ELF-1 (cell line): ENCODE results near the gene AMZ1.
"Not testable (repeated sequence)": the region's sequence is repeated elsewhere in the genome, so short reads cannot be mapped to it uniquely, and the experiment has no call there.

Source experiments
- DNase-seq: peaks from one replicate; pipeline ENCODE4 v3.0.0-alpha.2; 2016; ENCODE audit warnings: low read depth, low spot score

AMZ1 gene

GRCh38 chr7:2691011-2691707 is 3.2 kb downstream of the AMZ1 start:
- DNase-seq, result no peak

- DNase-seq, result not testable (repeated sequence)
These were observed 4.0 kb downstream of the AMZ1 start for GRCh38 chr7:2691932-2692439.

DNA sequence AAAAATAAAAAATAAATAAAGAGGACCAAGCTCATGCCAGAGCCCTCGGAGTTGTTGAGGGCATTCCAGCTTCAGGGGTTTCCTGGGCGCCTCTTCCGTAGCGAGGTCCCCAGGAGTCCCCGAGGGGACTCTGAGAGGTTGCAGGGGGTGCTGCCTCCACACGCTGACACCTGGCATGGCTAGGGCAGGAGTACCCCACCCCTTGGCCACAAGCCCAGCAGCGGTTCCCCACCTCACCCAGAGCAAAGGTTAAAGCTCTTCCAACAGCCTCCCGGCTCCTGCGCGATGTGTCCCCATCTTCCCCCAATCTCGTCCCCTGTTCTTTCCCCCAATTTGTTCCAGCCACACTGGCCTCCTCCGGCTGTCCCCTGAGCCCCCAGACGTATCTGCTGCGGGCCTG is 4.5 kb downstream of the AMZ1 start:
- DNase-seq, result no peak

DNA sequence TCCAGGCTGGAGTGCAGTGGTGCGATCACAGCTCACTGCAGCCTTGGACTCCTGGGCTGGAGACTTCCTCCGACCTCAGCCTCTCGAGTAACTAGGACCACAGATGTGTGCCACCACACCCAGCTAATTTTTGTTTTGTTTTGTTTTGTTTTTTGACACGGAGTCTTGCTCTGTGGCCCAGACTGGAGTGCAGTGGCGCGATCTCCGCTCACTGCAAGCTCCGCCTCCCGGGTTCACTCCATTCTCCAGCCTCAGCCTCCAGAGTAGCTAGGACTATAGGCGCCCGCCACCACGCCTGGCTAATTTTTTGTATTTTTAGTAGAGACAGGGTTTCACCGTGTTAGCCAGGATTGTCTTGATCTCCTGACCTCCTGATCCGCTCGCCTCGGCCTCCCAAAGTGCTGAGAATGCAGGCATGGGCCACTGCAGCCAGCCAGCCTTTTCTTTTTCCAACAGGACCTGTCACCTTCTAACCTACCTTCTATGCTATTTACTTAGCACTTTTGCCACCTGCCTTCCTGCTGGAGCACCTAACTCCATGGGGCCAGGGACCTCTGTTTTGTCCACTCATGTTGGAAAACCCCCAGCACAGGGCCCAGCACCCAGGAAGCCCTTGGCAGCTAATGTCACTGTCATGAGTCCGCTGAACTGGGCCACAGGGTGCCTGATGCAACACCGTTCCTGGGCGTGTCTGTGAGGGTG is 5.6 kb downstream of the AMZ1 start:
- not testable (repeated sequence) for DNase-seq

DNA sequence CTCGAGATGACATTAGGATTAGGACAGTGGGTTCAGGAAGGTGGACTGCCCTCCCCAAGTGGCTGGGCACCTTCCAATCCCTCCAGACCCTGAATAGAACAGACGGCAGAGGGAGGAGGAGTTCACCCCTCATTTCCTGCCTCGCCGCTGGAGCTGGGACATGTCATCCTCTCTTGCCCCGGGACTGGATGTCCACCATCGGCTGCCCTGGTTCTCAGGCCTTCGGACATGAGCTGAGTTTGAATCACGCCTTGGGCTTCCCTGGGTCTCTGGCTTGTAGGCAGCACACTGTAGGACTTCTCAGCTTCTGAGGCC is 6.1 kb downstream of the AMZ1 start:
- not testable (repeated sequence) for DNase-seq

DNA sequence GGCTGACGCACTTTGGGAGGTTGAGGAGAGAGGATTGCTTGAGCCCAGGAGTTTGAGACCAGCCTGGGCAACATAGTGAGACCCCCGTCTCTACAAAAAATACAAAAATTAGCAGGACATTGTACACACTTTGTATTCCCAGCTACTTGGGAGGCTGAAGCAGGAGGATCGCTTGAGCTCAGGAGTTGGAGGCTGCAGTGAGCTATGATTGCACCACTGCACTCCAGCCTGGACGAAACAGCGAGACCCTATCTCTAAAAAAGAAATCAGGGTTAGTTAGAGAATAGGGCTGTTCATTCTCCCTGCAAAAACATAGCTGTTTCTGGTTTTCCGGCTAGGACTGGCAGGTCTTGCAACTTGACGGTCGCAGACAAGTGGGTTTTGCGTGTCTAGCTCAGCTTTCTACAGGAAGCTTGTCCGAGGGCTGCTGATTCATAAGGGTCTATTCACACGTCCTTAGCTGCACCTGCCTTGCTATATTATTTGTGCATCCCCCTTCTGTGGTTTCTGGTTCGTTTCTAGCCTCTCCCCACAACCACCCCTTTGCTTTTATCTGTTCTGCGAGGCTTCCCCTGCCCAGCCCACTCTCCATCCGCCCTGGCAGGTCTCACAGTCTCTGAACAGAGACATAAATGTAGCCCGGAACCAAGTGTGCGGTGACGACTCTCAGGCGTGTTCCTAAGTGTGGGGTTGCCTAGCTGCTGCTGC is 10.7 kb downstream of the AMZ1 start:
- DNase-seq, result no peak

GRCh38 chr7:2699289-2699620 is 11.3 kb downstream of the AMZ1 start:
- DNase-seq, result no peak

DNA sequence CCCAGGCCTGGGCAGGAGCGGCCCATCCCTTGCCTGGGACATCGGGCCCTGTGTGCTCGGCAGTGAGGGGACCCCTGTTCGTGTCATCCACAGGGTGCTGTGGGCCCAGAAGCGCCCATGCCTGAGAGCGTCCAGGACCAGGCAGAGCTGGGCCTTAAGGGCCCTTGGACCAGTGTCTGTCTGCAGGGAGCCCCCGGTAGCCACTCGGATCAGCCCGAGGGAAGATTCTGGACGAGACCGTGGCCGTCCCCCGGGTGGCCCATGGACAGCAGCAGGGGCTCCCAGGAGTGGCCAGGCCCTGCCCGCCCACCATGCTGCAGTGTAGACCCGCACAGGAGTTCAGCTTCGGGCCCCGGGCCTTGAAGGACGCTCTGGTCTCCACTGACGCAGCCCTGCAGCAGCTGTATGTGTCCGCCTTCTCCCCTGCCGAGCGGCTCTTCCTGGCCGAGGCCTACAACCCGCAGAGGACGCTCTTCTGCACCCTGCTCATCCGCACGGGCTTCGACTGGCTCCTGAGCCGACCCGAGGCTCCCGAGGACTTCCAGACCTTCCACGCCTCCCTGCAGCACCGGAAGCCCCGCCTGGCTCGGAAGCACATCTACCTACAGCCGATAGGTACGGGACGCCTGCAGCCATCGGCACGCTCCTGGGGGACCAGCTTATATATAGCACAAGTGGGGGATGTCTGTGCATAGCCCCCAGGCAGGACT is 12.3 kb downstream of the AMZ1 start:
- no peak for DNase-seq

- DNase-seq, result no peak
These were observed 13.4 kb downstream of the AMZ1 start for GRCh38 chr7:2701424-2701823.

GRCh38 chr7:2701832-2702593 is 14.0 kb downstream of the AMZ1 start:
- DNase-seq, result no peak

- DNase-seq, result no peak
These were observed 14.6 kb downstream of the AMZ1 start for GRCh38 chr7:2702594-2702957.

GRCh38 chr7:2705371-2706096 is 17.5 kb downstream of the AMZ1 start:
- no peak for DNase-seq

- DNase-seq, result no peak
These were observed 18.7 kb downstream of the AMZ1 start for GRCh38 chr7:2706685-2707126.

- DNase-seq, result no peak
These were observed 19.5 kb downstream of the AMZ1 start for GRCh38 chr7:2707481-2707880.

- DNase-seq, result no peak
These were observed 20.0 kb downstream of the AMZ1 start for GRCh38 chr7:2708041-2708440.

GRCh38 chr7:2708547-2709310 is 20.7 kb downstream of the AMZ1 start:
- DNase-seq, result no peak

GRCh38 chr7:2709553-2710285 is 21.7 kb downstream of the AMZ1 start:
- peak; percentile 93 for DNase-seq

DNA sequence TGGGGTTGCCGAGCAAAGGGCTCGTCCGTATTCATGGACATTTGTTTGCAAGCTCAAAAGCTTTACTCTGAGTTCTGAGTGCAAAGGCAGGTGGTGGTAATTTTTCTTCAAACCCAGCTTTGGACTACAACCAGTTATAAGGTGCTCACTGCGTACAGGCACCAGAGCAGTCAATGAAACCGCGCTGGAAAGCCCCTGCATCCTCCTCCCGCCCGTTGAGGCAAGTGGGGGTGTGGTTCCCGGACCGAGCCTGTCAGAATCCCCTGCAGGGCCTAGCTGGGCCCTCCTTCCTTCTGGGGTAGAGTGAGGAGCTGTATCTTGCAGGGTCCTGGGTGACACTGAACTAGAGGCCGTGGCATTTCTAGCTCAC is 22.3 kb downstream of the AMZ1 start:
- no peak for DNase-seq

- DNase-seq, result no peak
These were observed 23.0 kb downstream of the AMZ1 start for GRCh38 chr7:2710901-2711551.
